HG03354 (cell line): Measurements from ENCODE around the gene ITPR1.

Source experiments
- ATAC-seq: cut with Tn5 transposase; IDR thresholded peaks from one replicate; pipeline ENCODE4 v1.9.1; 2021; ENCODE audit warnings: mild to moderate bottlenecking; ENCODE audit not compliant: unreplicated experiment, poor library complexity, severe bottlenecking

Gene ITPR1

DNA sequence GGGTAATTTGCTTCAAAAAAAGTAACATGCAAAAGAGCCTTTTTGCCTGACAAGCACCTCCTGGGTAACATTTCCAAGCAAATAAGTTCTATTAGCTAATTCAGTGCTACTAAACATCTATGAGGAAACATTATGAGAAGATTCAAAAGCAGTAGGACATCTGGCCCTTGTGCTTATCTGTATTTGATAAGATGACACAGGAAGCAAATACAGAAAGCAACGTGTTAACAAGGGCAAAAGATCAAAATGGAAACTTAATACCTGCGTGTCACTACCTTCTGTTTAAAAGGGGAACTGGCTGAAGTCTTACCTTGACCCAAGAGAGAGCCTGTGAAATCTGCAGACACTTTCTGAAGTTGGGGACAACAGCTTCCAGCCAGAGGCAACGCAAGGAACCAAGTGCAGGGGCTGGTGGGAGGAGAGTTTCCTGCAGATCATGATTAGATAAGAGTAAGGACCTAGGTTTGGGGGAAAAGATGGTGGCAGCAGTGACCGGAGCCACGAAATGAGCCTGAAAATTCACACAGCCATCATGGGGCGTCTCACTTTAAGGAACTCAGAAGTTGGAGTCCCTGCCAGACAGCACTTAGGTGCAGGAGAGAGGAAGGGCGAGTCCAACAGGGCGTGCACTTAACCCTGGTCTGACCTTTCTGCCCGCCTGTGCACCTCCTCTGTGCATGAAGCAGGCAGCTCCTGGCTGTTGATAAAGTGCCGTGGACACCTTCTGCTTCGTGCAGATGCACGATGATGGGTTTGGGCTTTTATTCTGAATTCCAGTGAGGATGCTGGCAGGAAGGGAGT lies 332.5 kb downstream of the ITPR1 start:
- no peak for ATAC-seq

DNA sequence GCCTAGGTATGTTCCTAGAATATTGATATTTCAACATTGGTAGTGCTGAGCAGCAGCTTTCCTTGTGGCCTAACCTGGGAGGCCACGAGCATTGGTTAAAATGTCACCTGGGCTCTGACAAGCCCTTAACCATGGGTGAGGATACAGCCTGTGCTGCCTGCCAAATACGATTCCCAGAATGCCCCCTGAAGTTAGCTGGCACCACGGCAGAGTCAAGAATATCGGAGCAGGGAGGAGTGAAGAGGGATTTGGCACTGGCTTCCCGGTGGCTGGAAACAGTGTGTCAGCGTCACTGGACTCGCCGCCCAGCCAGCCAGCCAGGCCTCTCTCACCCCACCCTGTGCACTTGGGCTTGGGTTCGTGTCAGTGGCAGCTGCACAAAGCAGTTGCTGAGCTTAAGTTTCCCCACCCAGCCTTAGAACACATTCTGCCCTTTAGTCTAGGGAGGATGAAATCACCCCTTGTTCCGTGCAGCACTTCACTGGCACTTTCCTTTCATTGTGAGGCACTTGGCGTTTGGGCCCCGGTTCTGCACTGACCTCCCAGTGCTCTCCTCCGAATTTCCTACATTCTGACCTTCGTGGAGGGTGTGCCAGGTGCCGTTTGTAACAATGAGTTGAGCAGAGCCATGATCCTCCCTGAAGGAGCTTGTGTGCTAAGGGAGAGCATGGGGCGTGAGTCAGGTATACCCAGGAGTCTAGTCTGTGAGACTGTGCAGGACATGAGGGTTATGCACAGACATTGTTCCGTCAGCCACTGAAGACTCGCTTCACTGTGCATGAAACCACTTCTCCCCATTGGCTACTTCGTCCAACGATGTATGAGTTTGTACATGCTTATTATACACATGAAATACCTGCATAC lies 333.3 kb downstream of the ITPR1 start:
- ATAC-seq, result no peak

DNA sequence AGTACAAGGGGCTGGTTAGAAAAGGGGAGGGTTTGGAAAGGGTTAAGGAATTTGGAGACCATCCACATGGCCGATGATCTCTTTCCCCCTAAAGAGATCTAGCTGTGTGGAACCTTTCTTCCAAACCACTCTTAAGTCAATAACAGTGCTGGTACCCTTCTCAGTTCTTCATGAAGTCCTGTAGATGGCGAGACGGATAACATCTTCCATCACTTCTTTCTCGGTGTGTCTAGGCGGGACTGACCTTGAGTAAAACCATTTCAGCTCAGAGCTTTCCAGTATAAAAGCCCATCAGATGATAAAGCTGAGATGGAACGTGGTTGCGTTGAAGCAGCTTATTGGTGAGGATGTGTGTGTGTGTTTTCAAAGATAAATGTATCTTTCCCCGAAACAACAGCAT lies 334.6 kb downstream of the ITPR1 start:
- no peak for ATAC-seq

DNA sequence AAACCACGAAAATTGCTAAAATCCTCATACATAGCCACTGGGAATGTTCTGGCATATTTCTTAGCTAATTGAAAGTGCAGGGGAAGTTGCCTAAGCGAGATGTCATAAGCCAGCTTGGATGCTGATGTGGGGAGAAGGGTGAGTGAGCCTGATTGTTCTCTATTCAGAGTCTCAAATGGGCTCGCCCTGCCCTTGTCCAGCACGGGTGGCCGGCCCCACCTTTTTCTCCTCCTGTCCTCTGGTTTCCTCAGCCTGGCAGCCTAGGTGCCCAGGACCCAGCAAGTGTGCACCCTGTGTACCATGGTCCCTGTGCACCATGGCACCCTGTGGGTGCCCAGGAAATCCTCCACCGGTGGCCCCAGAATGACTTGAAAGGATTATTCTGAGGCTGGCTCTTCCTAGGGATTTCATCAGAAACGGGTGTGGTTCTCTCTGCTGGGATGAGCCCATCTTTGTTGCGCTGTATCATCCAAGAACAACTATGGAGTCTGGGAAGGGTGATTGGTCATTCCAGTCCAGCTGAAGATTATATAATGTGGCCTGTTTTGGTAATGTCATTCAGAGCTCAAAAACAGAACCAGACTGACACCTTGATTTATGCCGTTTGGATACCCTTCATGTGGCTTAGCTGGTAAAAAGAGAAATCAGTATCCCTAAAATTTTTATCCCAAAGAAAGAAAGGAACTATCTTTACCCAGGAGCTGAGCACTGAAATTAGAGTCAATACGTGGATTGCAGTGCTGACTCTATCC lies 335.3 kb downstream of the ITPR1 start:
- no peak for ATAC-seq

DNA sequence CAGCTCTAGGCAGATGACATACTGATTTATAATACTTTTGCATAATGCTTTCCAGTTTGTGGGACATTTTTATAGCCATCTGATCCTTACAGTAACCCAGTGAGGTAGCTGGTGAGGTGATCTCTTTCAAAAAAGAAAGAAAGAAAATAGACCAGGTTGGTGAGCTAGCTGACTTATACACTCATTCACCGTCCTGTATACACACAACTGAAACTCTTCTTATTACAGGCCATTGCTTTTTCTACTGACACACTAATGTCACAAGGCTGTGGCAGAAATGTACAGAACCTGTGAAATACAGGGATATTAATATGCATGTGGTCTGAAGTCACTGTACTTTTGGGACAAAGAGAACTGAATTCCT lies 335.9 kb downstream of the ITPR1 start:
- peak; percentile 28 for ATAC-seq

DNA sequence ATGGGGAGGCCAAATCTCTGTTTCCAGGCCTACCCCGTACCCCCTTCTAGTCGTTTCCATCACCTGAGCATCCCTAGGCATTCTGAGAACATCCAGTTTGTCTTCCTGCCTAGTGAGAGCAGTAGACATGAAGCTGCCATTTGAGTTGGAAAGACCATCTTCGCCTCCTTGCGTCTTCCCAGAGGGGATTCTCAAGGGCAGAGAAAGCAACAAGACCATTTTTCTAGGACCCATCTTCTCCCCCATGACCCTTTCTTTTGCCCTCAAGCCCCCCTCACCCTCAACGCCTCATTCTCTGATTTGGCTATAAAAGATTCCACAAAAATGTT lies 337.4 kb downstream of the ITPR1 start:
- ATAC-seq, result no peak

DNA sequence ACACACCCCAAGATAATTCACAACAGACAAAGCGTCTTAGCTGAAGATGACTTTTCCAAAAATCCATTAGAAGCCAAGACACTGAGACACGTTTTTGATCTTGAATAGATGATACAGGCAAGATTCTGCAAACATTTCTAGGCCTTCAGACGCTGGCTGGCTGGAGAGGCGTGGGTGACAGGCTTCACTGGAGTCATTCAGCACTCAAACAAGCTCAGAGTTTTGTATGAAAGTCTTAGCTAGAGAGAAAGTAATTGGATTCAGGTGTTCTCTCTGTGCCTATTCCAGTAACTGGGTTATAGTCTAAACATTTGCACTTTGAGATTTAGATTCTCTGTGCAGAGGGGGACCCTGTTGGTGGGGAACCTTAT lies 338.4 kb downstream of the ITPR1 start:
- ATAC-seq, result peak; percentile 32

DNA sequence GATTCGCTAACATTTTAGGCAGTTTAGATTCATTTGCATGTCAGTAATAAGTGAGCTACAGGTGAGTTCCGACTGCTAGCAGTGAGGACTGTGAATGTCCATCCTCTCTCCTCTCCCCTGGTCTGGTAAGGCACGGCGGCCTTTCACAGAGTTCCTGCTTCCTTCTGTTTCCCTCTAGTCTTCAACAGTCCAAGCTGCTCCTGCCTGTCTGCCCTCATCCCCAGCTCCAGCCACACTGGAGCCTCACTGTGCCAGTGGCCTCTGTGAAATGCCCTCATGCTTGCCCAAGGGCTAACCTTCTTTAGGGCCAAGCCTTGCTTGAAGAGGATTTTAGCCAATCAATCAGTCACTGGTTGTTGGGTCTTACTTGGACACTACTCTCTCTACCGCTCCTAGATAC lies 340.3 kb downstream of the ITPR1 start:
- no peak for ATAC-seq

DNA sequence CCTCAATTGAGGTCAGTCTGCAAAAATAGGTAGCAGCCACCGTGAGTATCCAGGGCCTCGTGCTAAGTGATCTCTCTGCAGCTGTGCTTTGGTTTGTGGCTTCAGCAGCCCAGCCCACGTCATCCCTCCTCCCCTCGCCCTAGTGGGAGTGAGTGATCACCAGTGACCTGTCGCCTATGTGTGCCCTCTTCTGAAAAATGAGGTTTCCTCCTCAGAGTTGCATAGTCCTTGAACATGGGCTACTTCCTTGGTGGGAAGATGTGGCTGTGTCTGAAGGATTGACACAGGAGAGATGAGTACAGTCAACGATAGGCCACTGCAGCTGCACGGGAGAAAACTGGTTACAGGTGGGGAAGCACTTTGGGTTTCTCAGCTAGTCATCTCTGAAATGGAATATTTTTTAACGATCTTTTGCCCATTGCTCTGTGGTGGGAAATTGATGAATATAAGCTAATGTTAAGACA lies 341.3 kb downstream of the ITPR1 start:
- peak; percentile 61 for ATAC-seq

DNA sequence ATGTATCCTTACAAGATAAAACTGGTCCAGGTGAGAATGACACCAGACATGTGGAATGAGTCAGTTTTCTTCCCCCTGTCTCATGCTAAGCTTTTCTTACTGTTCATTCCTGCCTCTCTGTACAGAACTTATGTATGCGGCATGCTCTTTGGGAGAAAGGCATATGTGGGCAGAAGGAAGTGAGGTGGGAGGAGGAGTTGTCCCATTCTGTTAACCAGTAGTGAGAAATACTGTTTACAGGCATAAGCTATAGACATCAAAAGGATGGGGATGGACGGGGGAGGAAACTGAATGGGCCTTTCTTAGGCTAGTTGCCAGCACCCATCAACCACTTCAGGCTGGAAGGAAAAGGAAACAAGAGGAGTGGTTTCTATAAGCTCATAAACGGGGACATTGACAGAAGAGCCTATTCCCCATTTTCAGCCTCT lies 342.5 kb downstream of the ITPR1 start:
- no peak for ATAC-seq

DNA sequence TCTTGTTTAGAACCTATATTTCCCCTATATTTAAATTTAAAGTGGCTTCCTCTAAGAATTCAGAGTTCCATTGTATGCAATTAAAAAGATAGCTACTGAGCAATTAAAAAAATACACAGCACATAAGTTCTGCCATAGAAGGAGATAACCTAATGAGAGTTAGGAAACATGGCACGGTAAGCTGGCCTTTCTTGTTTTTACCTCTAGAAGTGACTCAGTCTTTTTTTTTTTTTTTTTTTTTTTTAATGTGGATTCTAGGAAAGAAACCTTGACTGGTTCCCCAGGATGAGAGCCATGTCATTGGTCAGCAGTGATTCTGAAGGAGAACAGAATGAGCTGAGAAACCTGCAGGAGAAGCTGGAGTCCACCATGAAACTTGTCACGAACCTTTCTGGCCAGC lies 343.4 kb downstream of the ITPR1 start:
- no peak for ATAC-seq

DNA sequence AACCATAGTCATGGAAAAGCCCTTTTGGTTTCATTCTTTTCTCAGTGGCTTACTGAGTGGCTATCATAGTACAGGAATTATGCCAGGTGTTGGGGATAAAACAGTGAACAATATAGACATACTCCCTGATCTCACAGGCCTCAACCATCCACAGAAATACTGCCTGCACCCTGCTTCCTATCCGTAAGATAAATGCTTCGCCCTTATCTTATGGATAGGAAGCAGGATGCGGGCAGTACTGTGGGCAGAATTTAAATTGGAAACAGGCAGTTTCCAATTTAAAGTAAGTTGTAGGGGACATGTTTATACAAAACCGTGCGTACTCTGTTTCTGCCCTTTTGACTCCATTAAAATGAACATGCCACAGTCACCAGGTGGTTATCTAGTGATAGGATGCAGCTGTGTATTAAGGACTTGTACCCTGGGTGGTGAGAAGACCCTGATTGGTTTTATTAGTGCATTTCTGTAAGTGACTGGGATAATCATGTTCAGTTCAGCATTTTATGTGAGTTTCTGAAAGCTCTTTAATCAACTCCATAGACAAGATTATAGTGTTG lies 344.3 kb downstream of the ITPR1 start:
- no peak for ATAC-seq

DNA sequence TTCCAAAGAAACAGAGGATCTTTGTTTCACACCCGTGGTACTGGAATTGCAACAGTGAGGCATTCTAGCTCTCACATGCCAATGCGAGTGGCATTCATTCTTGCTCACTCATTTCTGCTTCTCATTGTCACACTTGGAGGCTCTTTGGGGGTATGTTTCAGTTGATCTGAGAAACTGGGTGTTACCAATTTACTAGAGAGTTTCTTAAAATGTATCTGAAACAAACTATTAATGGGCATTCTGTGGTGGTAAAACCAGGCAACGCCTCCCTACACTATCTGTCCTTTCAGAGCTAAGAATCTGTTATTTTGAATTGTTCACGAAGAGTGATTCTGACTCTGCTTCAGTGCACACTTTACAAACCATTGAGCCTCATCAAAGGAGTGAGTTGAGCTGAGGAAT lies 345.5 kb downstream of the ITPR1 start:
- ATAC-seq, result peak; percentile 78

DNA sequence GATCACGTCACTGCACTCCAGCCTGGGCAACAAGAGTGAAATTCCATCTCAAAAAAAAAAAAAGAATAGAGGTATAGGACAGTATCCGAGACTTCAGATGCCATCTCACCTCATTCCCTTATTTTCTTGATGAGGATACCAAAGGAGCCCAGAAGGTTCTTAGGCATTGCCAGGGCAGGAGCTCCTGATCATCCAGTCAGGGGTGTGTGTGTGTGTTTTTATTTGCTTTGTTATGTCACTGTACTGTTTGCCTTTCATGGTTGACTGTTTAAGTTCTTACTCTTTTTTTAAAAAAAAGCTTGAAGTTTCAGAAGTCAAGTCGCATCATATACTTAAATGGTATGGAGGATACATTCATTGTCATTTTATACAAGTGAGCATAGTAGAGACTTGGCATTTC lies 346.1 kb downstream of the ITPR1 start:
- no peak for ATAC-seq

DNA sequence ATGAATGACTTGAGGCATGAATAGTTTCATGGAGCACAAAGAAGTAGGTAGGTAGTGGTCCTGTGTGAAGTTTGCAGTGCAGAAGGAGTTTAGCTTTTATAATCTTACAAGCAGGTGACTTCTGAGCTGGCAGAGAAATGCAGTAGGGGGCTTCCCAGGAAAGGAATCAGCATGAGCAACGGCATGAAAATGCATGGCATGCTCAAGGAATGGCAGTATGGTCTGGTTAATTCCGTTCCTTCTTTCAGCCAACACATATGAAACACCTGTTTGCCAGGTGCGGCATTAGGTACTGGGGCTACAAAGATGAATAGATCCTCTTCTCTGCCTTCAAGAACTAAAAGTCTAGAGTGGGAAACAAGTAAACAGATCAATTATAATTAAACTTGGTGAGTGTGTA lies 348.1 kb downstream of the ITPR1 start:
- ATAC-seq, result no peak

DNA sequence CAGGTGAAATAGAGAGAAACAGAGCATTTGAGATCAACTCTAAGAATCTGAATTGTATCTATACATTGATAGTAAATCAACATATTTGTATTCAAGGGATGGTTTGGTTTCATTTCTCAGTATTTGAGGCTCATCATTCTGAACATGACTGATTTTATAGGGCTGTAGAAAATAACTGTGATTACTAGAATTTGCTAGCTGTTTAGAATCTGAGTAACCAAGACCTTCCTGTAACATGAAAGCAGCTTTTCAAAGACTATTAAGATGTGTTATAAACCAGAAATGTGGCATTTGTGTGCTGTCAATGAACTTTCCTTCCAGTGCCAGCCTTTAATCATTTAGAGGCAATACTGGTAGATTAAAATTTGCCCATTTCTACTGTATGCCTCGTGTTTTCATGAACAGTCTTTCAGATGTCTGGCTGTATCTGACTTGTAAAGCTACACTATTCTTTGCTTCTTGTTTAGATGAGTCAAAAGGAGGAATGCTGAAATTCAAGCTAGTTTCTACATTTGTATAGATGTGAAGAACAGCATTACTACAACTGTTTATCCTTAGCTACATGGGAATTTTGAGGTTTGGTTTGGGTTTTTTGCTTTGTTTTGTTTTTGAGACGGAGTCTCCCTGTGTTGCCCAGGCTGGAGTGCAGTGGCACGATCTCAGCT lies 348.8 kb downstream of the ITPR1 start:
- ATAC-seq, result no peak

DNA sequence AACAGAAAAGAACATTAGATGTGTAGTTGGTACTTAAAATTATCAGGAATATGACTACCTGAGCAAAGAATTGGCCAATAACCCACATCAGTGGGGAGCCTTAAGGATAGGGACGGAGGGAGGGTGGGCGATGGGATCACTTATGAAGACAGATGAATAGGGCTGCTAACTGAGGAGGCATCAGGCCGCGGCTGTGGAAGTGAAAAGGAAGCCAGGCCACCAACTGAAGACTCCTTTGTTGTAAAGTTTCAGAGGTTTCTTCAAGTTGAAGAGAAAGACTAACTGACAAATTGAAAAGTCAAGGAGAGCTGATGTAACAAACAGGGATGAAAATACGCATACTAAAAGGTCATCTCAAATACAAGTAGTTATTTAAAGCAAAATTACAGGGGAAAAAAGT lies 350.5 kb downstream of the ITPR1 start:
- ATAC-seq, result no peak

DNA sequence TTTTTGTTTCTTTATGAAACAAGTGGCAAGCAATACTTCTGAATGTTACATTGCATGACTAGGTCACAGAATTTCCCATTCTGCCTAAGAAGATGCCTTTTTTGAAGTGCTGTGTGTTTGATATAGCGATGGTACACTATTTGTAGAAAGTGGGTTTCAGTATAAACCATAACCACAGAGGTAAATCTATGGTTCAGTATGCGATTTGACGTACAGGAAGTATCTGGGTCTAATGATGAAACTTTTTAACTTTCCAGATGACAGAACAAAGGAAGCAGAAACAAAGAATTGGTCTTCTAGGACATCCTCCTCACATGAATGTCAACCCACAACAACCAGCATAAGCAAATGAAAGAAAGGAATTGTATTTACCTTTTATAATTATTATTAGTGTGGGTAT lies 352.7 kb downstream of the ITPR1 start:
- ATAC-seq, result peak; percentile 79

DNA sequence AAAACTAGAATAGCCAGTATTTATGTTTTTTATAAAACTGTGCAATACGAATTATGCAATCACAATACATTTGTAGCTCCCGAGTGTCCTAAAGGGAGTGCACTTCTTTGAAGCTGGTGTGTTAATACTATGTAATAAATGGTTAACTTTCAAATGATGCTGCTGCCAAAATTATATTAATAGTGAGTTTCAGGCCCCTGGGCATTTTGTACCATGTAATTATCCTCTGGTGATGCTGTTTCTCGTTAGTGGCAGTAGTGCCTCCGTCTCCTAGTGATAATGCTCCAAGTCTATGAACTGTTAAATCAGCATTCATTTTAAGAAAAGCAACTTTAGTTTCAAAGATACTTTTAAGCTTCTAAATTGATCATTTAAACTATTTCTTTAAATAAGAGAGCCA lies 353.4 kb downstream of the ITPR1 start:
- ATAC-seq, result no peak
